ENCODE results near the gene C5orf15. TPM values are rescaled to one million over a fixed set of nuclear protein-coding genes. Genes with fewer than 3 reads are reported as not detected.

C5orf15 gene
- total and polyA plus RNA-seq, 9 of the 15 experiments (the other 6 are each of a cell fraction or from before 2014, with no cell fraction given), result 23.3 to 50.7 (median 35.5) TPM

- TF ChIP-seq AFF1 (IDR thresholded peaks at IDR 0.05; ENCODE audit: low read depth in 1 of 2, partially characterized antibody in 2 of 2) (no peak), RAD51 (IDR thresholded peaks at IDR 0.05; ENCODE audit: borderline replicate concordance, low read depth) (no peak), ZKSCAN1 (IDR thresholded peaks at IDR 0.05; ENCODE audit: low read depth, low read length) (no peak), ZNF354B (CRISPR knock-in tag; IDR thresholded peaks at IDR 0.05) (no peak), ZNF274 (IDR thresholded peaks at IDR 0.05; ENCODE audit: borderline replicate concordance, low read depth, low read length) (no peak), ARID2 (IDR thresholded peaks at IDR 0.05) (peak; percentile 96), ZFP36 (IDR thresholded peaks at IDR 0.05; ENCODE audit: low read depth, low read length, partially characterized antibody) (no peak), TAF1 (IDR thresholded peaks at IDR 0.05; ENCODE audit: control insufficient read depth, extremely low read depth, insufficient read depth, low read length, severe bottlenecking) (no peak), ZNF584 (CRISPR knock-in tag; IDR thresholded peaks at IDR 0.05; ENCODE audit: low read depth) (no peak), RAD21 (CRISPR knock-in tag; conservative IDR thresholded peaks at IDR 0.05 in 1 of 2, IDR thresholded peaks at IDR 0.05 in 1 of 2) (peak; percentile 94 to 97), MNT (conservative IDR thresholded peaks at IDR 0.05) (no peak), IRF1 (CRISPR knock-in tag; IDR thresholded peaks at IDR 0.05; ENCODE audit: borderline replicate concordance) (no peak), NFIC (IDR thresholded peaks at IDR 0.05) (peak; percentile 91), ZNF408 (CRISPR knock-in tag; IDR thresholded peaks at IDR 0.05; ENCODE audit: low read depth) (no peak), PRPF4 (IDR thresholded peaks at IDR 0.05; ENCODE audit: insufficient read depth, low read depth, low read length, poor library complexity, severe bottlenecking) (no peak)
These were observed 23.9 kb downstream of the C5orf15 start (continued) for GRCh38 chr5:133944263-133945185.

Measured in K562 (cell line).